Stimulated activated CD4-positive, alpha-beta T cell treated with anti-CD3 and anti-CD28 coated beads, Interleukin-1b, Interleukin-23, amount 100 ng/mL, for 4 hours (primary cell): ENCODE results near the gene LYRM2.

Source experiments
- DNase-seq, 2 donors: peaks; one replicate each; pipeline ENCODE4 v3.0.0-alpha.2; 2020; ENCODE audit warnings: low read depth in 2 of 2

The LYRM2 gene

GRCh38 chr6:89591745-89592144 lies 46.8 kb downstream of the LYRM2 start:
- no peak for DNase-seq

DNA sequence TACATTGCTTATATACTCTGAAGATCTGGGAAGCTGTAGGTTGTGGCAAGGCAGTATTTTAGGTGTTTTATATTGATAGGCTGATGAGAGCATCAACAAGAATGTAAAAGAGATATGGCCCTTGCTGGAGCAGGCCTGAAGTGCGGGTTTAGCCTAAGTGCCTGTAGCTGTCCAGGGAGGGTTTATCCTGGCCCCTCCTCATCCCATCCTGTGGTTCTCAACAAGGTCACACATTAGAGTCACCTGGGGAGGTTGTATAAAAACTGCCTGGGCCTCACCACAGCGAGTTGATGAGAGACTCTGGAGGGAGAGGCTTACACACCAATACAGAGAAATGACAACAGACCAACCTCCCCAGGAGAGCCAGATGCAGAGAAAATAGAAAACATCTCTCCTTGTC lies 48.4 kb downstream of the LYRM2 start:
- no peak for DNase-seq

- no peak for DNase-seq
Observed at GRCh38 chr6:89589297-89590025, 49.1 kb downstream of the LYRM2 start.

DNA sequence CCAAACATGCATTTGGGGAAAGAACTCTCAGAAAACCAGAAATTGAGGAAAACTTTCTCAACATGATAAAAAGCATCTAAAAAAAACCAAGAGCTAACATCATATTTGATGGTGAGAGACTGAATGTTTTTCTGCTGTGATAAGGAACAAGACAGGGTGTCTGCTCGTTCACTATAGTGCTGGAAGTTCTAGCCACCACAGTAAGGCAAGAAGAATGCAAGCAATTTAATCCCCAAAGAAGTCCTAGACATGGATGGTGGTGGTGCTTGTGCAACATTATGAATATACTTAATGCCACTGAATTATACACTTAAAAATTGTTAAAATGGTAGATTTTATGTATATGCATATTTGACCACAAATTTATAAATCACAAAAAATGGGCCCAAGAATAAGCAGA lies 53.4 kb downstream of the LYRM2 start:
- DNase-seq: no peak

DNA sequence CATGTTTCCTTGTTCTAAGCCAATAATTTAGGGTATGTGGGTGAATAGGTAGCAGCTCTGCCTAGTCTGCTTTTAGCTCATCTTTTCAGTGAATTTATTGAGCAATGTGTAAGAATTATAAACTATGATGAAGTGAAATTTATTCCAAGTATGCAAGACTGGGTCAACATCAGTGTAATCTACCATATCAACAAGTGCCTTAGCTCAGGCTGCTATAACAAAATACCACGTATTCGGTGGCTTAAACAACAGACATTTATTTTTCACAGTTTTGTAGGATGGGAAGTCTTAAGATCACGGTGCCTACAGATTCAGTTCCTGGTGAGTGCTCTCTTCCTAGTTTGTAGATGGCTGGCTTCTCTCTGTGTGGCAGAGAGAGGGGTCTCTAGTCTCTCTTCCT lies 54.0 kb downstream of the LYRM2 start:
- DNase-seq: no peak

GRCh38 chr6:89583559-89583958 lies 55.0 kb downstream of the LYRM2 start:
- DNase-seq: no peak

DNA sequence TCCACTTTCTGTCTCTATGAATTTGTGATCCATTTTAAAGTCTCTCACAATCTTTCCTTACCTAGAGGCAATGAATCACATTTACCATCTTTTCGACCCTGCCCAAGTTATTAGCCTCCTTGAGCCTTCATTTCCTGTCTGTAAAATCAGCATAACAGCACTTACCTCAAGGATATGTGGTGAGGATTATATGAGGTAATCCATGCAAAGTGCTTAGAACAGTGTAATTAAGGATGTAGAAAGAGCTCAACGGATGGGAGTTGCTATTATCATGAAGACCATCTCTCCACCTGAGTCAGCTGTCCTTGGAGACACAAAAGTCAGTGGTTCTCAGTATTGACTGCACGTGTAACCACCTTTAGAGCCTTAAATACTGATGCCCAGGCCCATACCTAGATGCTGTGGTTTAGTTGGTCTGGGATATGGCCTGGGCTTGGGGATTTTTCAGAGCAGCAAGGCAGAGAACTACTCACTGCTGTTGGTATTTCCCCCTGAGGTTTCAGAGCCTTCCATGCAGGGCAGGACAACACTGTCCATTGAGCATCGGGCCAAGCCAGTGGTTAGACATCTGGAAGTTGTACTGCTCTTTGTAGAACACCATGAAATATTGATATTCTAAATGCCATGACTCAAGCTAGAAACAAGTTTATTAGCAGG lies 55.8 kb downstream of the LYRM2 start:
- DNase-seq: no peak

DNA sequence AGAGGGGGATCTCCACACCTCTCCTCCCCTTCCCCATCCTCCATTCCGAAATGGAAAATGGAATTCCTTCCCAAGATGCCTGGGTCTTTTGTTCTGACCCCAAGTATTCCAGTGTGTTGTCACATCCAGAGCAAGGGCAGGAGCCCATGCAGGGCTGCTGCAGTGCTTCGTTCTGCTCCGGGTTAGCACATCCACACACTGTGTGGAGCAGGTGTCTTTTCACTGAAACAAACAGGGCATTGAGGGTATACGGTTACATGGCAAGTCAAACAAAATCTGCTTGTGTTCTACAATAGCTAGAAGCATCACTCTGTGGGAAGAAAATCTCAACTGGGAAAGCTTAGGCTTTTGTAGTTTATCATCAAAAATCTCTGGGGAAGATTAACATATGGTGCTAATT lies 56.9 kb downstream of the LYRM2 start:
- DNase-seq: no peak

- no peak for DNase-seq
Observed at GRCh38 chr6:89580997-89581666, 57.4 kb downstream of the LYRM2 start.

DNA sequence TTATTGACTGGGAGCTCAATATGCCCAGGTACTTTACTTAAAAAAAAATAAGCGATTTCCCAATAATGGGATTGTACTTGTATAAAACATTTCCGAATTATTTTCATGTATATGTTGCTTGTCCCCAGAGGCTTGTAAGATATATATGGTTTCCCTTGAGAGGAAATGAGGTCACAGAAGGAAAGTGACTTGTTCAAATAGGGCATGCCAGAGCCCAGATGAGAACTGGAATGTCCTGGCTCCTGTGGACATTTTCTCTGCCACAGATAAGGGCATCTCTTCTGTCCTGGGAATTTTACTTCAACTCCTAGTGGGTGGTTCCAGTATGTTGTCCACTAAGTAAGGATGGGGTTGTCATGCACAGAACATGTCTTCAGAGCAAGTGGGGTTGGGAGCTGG lies 63.0 kb downstream of the LYRM2 start:
- DNase-seq: no peak

GRCh38 chr6:89574910-89575561 lies 63.5 kb downstream of the LYRM2 start:
- no peak for DNase-seq

GRCh38 chr6:89567630-89568390 lies 70.7 kb downstream of the LYRM2 start:
- no peak for DNase-seq

GRCh38 chr6:89566930-89567629 lies 71.5 kb downstream of the LYRM2 start:
- DNase-seq: no peak

GRCh38 chr6:89566008-89566800 lies 72.3 kb downstream of the LYRM2 start:
- no peak for DNase-seq

DNA sequence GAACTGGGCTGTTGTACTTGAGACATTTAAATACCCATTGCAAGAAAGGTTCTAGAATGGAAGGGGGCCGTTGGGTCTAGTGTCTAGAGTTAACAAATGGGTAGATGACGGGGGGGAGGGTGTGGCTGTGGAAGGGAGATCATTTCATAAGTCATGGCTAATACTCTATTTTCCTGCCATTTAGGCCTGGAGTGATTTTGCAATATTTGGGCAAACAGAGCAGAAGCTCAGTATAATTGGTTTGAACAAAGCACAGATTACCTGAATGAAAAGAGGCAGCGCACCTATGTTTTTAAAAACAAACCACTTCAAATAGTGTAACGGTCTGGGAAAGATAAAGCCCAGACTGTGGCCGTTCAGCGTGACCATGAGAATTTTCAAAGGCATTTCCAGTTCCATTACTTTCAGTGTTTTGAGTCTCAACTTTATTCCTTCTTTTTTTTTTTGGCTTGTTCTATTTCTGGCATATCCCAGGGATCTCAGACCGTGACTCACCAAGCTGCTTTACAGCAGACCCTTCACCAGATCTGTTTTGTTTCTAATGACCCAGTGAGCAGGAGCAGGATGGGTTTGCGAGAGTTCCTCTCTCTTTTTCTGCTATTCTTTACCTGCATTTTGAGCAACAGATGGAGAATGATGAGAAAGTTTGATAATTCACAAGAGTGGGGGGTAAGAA lies 73.7 kb downstream of the LYRM2 start:
- no peak for DNase-seq

GRCh38 chr6:89563866-89564265 lies 74.7 kb downstream of the LYRM2 start:
- DNase-seq: no peak

DNA sequence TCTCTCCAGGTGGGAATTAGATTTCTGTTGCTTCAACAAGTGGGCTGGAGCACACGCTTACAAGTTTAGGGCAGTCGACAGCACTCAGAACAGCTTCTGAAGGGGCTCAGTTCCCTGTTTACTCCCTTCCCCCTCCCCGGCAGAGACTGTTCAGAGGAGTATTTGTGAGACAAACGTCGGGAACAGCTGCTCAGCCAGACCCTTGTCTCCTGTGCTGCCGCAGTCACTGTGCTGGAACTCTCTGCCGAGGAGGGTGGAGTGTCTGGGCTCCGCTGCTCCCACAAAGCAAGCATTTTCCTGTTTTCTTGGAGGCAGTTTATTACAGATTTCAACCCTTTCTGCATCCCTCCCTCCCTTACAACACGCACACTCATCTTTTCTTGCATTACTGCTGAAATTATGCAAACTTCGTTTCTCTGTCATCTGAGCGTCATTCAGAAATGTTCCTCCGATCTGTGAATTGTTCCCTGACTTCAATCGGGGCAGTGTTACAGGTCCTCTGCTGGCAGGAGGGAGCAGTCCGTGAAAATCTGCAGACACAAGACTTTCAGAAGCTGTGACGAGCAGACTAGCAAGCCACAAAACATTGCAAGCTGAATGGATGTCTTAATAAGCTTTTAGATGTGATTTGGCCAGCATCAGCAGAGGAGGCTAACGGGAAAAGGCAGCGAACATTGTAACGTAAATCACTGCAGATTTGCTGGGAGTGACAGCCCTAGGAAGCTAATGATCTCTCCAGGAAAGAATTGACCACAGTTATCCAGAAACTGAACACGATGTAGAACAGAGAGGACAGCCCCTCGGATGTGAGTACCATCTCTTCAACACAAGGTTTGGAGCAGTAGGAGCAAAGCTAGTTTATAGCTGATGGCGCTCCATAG lies 76.2 kb downstream of the LYRM2 start:
- no peak for DNase-seq

DNA sequence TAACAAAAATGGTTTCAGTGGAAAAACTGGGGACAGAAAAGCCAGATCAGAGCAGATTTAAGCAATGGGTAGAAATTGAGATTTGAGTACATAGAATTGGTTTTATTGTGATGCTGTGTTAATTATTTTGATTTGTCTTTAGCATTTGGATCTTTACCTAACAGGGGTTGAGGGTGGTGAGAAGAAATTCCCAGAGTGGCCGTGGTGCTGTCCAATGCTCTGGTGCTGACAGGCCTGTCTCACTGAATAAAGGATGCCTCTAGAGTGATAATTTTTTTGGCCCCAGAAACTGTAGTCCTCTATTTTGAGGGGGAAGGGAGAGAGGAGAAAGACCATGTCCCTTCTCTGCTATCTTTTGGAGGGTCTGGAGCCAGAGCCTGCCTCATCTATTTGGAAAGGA lies 79.1 kb downstream of the LYRM2 start:
- no peak for DNase-seq

DNA sequence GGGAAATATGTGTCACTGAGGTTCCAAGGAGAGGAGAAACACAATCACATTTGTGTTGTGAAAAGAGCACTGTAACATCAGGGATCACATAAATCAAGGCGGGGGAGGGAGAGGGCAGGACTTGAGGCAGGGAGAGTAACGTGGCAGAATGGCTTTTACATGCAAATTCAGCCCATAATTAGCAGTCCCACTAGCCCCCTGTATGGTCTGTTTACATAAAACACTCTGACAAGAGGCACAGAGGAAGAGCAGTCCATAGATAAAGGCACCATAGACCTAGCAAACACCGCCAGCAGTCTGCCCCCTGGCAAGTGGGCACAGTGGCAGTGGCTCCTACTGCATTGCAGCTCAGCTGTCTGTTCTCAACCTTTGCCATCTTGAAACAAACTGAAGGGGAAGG lies 82.7 kb downstream of the LYRM2 start:
- no peak for DNase-seq
